Measurements from ENCODE around the gene TMEM179B.
"Not testable (repeated sequence)": the region's sequence is repeated elsewhere in the genome, so short reads cannot be mapped to it uniquely, and the experiment has no call there.

The TMEM179B gene, protein sequence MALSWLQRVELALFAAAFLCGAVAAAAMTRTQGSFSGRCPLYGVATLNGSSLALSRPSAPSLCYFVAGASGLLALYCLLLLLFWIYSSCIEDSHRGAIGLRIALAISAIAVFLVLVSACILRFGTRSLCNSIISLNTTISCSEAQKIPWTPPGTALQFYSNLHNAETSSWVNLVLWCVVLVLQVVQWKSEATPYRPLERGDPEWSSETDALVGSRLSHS

DNA sequence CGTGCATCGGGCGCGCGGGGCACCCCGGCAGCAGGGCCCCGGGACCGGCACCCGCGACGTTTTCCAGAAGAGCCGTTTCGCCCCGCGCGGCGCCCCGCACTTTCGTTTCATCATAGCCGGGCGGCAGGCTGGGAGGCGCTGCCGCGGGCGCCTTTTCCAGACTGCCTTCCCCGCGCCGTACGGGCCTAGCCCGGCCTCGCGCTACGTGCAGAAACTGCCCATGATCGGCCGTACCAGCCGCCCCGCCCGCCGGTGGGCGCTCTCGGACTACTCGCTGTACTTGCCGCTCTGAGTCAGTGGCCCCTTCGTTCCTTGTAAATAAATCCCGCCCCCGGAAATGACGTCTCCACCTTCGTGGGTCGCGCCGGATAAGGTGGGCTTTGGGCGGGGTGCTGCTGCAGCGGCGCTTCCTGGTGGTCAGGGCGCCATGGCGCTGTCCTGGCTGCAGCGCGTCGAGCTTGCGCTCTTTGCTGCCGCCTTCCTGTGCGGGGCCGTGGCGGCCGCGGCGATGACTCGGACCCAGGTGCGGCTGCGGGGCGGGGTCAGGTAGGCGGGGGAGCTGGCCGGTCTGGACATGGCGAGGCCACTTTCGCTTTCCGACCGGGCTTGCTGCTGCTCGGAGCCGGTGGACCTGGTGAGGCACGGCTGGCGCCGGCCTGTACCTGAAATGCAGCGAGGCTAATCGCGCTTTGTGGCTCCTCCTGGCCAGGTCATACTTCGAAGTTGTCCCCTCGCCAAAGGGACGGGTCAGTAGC, at the start of gene TMEM179B:
TMEM179B (plus strand) TSS at position 398 of the 755 bp plus-strand sequence; CDS start at position 428, 30 bp downstream.
- Histone ChIP-seq H3K4me3 (ENCODE audit: low read length) (peak within 1 kb of the TSS; percentile 83), H3K79me2 (ENCODE audit: control insufficient read depth, low read length) (peaks cover 58% of the 10 kb centered on the region), H3F3A (ENCODE audit: control insufficient read depth, insufficient read depth) (peaks cover 20% of the 10 kb centered on the region), H3K27ac (ENCODE audit: low read depth, low read length) (peak within 1 kb of the TSS; percentile 60), H3K9me3 (ENCODE audit: control insufficient read depth, insufficient read depth, low read length) (no peaks in the 10 kb centered on the region), H3K36me3 (ENCODE audit: control insufficient read depth, low read length) (peaks cover 64% of the 10 kb centered on the region), H3K4me1 (ENCODE audit: control insufficient read depth, low read length) (peaks cover 39% of the 10 kb centered on the region), H3K4me2 (ENCODE audit: low read length) (peak within 1 kb of the TSS; percentile 59), H3K9me2 (replicated peaks; ENCODE audit: control insufficient read depth, low read length) (no peaks in the 10 kb centered on the region), H3K27me3 (ENCODE audit: control insufficient read depth, low read length) (no peaks in the 10 kb centered on the region), H4K20me1 (ENCODE audit: control insufficient read depth, insufficient read depth, low read depth, low read length) (no peaks in the 10 kb centered on the region; the same call in 1 of the 2 replicates)
- TF ChIP-seq, protein P1, sequence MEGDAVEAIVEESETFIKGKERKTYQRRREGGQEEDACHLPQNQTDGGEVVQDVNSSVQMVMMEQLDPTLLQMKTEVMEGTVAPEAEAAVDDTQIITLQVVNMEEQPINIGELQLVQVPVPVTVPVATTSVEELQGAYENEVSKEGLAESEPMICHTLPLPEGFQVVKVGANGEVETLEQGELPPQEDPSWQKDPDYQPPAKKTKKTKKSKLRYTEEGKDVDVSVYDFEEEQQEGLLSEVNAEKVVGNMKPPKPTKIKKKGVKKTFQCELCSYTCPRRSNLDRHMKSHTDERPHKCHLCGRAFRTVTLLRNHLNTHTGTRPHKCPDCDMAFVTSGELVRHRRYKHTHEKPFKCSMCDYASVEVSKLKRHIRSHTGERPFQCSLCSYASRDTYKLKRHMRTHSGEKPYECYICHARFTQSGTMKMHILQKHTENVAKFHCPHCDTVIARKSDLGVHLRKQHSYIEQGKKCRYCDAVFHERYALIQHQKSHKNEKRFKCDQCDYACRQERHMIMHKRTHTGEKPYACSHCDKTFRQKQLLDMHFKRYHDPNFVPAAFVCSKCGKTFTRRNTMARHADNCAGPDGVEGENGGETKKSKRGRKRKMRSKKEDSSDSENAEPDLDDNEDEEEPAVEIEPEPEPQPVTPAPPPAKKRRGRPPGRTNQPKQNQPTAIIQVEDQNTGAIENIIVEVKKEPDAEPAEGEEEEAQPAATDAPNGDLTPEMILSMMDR (IDR thresholded peaks at IDR 0.05; ENCODE audit: low read depth, low read length, poor library complexity, severe bottlenecking): no peak
- no peak for TF ChIP-seq EZH2phosphoT487 (IDR thresholded peaks at IDR 0.05; ENCODE audit: borderline replicate concordance, low read length)

DNA sequence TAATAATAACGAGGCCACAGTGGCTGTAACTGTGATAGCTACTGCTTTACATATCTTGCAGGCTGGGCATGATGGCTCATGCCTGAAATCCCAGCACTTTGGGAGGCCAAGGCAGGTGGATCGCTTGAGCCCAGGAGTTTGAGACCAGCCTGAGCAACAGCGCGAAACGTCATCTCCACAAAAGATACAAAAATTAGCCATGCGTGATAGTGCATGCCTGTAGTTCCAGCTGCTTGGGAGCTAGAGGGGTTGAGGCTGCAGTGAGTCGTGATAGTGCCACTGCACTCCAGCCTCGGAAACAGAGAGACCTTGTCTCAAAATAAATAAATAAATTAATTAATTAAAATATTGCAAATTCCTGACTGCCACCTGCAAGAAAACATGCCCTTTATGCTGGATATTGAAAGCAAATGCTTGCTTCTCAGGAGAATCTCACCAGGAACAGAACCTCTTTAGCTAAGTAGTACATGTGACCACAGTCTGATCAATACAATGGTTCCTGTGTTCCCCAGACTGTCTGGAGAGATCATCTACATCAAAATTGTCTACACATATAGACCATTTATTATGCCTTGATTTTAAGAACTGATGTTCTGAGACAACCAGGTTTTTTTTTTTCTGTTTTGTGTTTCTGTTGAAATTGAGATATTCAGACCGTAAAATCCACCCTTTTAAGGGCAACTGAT, 39.6 kb upstream of the TMEM179B start:
- no peaks in the 10 kb centered on the region for H4K20me1 ChIP-seq (ENCODE audit: control insufficient read depth, insufficient read depth, low read depth, low read length)
- peaks cover 10% of the 10 kb centered on the region for H3K79me2 ChIP-seq (ENCODE audit: control insufficient read depth, low read length)
- H3K36me3 ChIP-seq (ENCODE audit: control insufficient read depth, low read length): peaks cover 8% of the 10 kb centered on the region
- no peaks in the 10 kb centered on the region for H3K27me3 ChIP-seq (ENCODE audit: control insufficient read depth, low read length)
- H3K9me3 ChIP-seq (ENCODE audit: control insufficient read depth, insufficient read depth, low read length): no peaks in the 10 kb centered on the region
- H3K4me1 ChIP-seq (ENCODE audit: control insufficient read depth, low read length): peaks cover 6% of the 10 kb centered on the region; the same call in 1 of the 2 replicates
- no peak for TF ChIP-seq EZH2phosphoT487 (IDR thresholded peaks at IDR 0.05; ENCODE audit: borderline replicate concordance, low read length)
- TF ChIP-seq, protein P1 (IDR thresholded peaks at IDR 0.05; ENCODE audit: low read depth, low read length, poor library complexity, severe bottlenecking): no peak
- no peak overlapping the region for H3K27ac ChIP-seq (ENCODE audit: low read depth, low read length)
- H3K4me3 ChIP-seq (ENCODE audit: low read length): no peak overlapping the region
- H3K4me2 ChIP-seq (ENCODE audit: low read length): no peak overlapping the region
- no peaks in the 10 kb centered on the region for H3K9me2 ChIP-seq (replicated peaks; ENCODE audit: control insufficient read depth, low read length)
- peaks cover 15% of the 10 kb centered on the region for H3F3A ChIP-seq (ENCODE audit: control insufficient read depth, insufficient read depth)

DNA sequence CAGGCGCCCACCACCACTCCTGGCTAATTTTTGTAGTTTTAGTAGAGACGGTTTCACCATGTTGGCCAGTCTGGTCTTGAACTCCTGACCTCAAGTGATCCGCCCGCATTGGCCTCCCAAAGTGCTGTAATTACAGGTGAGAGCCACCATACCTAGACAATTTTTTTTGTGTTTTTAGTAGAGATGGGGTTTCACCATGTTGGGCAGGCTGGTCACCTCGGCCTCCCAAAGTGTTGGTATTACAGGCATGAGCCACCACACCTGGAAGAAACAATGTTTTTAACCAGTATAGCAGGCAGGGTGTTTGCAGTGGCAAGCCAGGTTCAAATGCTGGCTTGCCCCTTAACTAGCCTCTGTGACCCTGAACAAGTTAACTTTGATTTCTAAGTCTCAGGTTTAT, 37.3 kb upstream of the TMEM179B start:
- Histone ChIP-seq H3F3A (ENCODE audit: control insufficient read depth, insufficient read depth) (peaks cover 11% of the 10 kb centered on the region), H3K4me1 (ENCODE audit: control insufficient read depth, low read length) (peaks cover 18% of the 10 kb centered on the region), H3K36me3 (ENCODE audit: control insufficient read depth, low read length) (peaks cover 12% of the 10 kb centered on the region), H3K79me2 (ENCODE audit: control insufficient read depth, low read length) (peaks cover 20% of the 10 kb centered on the region)
- H3K27ac ChIP-seq (ENCODE audit: low read depth, low read length); H3K27me3 ChIP-seq (ENCODE audit: control insufficient read depth, low read length); H3K4me2 ChIP-seq (ENCODE audit: low read length); H4K20me1 ChIP-seq (ENCODE audit: control insufficient read depth, insufficient read depth, low read depth, low read length); H3K9me3 ChIP-seq (ENCODE audit: control insufficient read depth, insufficient read depth, low read length); H3K4me3 ChIP-seq (ENCODE audit: low read length); H3K9me2 ChIP-seq (replicated peaks; ENCODE audit: control insufficient read depth, low read length): not testable (repeated sequence)

Data from DOHH2 (cell line).